Anterior cingulate cortex (tissue), 58 donors: Measurements from ENCODE around the gene RGS13.

ENCODE experiments used
- DNase-seq, 58 donors: peaks; one replicate each; lab custom pipeline; 2025; lab: John Stamatoyannopoulos, UW

Gene RGS13, protein sequence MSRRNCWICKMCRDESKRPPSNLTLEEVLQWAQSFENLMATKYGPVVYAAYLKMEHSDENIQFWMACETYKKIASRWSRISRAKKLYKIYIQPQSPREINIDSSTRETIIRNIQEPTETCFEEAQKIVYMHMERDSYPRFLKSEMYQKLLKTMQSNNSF

DNA sequence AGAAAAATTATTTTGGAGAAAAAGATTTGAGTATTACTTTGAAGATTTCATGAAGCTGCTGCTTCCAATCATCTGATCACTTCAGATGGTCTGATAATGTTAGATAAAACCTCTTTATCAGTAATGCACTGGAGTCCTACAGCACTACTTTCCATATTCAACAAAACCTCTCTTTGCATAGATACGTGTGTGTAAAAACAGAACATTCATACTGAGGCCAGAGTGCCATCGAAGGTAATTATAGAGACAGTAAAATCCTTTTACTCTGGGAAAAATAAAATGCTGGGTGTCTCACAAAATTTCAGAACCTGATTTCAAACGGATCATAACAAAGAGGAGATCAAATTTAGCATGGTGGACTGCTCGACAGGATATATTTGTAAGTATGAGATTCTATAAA is at the start of gene RGS13:
Gene RGS13, plus strand, starts transcription at position 209 of the 400 bp plus-strand sequence. CDS start 8,188 bp downstream, outside the sequence.
- DNase-seq: no peak

DNA sequence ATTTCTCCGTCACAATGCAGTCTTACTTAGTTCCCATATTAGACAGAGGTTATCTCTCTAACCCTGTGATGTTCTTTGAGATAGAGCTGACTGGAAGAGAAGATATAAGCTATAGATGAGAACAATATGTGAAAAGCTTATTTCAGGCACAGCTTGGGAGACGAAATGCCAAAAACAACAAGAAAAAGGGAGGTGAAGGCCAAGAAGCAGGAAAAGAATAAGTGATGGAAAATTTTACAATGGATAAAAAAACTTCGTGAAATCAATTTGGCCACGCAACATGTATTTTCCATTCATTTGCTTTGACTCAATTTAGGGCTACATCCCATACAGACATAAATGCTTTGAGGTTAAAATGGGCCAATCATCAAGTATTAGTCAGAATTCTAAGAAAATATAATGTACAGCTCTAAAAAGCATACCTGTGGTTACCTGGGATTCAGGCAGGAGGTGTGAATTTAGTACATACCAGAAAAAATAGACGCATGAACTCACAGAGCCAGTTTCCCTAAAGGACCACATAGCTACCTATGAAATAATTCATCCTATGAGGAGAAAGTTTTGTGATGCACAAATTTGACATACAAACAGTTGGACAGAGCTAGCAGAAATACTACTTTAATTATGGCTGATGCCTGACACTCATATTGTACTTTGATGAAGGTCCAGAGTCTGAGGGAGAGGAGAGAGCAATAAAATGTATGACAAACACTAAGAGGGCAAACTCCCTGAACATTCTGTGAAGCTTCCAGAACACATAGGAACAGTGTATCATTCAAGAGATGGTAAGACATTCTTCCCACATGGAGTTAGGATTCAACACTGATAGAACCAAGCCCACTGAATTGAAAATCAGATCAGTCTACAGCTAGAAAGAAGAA is 48.3 kb upstream of the RGS13 start:
- DNase-seq: no peak

DNA sequence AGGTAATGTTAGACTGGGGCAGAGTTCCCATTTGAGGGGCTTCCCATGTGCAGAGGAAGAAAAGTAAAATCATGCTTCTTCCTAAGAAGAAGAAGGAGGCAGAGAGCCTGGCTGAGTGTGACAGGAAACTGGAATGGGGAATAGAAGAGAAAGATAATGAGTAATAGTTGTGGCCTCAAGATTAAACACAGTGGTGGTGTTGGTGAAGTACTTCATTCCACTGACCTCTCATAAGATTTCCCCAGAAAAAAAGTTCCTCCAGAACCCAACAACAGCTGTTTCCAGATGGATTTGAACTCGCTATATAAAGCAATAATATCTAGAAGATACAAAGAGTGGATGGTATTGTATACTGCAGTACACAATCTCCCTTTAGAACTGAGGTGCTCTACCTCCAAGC is 47.4 kb upstream of the RGS13 start:
- no peak for DNase-seq

DNA sequence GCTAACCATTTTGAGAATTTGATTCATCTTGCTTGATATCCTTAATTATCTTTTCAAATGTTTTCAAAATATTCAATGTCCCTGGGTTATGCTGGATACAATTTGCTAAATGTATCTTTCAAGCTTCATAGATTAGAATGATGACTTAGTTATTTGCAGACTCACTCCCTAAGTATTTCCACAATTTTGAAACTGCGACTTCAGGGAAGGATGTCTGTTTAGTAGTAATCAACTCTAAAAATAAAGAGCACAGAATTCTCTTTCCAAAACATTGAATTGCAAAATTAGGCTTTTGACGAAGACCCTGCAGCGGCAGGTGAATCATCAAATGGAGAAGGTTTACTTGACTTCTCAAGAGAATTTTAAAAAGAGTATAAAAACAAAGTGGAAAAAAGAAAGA is 46.1 kb upstream of the RGS13 start:
- DNase-seq: no peak

DNA sequence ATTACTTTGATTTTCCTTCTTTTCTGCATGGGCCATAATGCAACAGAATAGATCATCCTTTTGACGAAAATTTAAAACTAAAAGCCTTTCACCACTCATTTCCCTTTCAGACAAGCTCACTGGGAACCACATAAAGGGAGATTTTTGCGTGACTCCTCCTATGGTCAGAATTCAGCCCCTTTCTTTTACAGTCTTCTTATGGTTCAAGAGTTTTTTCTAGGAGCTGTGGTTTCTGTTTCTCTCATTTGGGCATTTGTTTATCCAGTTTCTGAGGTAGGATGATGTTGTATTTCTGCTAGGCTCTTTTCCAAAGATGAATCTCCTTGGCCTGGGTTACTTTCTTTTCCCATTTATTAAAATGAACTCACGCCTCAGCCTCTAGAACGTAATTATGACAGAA is 43.4 kb upstream of the RGS13 start:
- no peak for DNase-seq

DNA sequence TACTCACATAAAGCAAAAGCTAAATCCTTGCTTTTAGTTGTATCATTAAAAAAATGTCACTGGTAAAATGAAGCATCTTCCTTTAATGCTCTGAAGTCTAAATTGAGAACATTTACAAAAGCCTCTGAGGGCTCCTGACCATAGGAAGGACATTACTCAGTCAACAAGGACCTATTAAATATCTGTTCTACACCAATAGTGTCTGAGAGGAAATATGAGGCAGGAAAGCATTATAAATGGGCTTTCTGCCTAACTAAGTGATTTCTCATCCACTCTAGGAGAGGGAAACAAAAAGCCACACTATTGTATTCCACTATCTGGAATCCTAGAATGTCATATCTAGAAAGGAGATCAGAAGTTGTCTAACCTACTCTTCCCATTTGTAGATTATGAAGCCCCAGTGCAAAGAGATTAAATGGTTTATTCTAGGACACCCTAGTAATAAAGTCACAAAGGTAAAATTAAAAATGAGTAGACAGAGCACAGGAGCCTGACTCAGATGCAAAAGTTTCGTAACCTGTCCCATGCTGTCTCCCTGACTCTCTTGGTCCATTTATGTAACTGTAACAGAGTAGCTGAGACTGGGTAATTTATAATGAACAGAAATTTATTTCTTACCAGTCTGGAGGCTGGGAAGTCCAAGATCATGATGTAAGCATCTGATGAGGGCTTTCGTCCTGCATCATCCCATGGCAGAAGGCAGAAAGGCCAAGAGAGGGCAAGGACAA is 42.8 kb upstream of the RGS13 start:
- no peak for DNase-seq

DNA sequence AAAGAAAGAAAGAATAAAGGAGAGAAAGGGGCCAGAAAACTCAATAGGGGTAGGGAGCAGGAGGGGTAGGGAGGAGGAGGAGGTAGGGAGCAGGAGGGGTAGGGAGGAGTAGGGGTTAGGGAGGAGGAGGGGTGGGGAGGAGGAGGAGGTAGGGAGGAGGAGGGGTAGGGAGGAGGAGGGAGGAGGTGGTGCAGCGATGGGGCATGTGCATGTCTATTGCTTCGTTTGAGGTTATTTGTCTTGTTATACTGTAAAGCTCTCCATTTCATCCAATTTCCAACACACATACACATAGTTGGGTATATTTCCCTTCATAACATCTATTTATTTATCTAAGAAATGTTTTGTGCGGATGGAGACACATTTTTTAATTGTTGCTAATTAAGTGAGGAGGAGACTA is 40.6 kb upstream of the RGS13 start:
- DNase-seq: no peak

DNA sequence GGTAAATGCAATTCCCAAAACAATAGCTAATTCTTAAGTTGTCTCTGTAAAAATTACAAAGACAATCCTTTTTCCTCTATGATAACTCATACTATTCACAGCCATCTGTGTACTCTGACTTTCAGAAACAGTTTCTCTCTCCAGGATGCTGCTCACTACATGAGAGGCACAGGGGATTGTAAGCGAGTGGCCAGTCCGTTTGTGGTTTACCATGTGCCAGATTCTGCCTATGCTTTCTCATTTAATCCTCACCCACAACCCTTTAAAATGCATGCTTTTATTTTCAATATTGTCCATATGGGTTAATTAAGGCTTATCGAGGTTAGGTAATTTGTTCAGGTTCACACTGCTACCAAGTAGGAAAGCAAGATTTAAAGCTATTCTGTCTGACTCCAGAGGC is 37.4 kb upstream of the RGS13 start:
- no peak for DNase-seq

DNA sequence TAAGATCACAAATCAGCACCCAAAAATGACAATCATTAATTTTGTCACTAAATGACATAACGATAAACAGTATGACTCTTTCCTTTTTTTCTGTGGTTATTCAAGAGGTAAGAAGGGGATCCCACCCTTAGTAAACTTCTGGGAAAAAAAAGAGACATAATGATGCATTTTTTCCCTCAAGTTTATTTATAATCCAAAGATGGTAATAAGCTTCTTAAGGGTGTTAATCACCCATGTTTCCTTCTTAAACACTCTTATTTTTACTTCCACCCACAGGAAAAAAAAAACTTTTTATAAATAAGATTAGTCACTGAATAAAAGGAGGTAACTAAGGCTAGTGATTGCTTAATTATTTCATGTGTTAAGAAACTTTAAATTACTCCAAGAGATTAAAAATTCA is 35.7 kb upstream of the RGS13 start:
- no peak for DNase-seq

DNA sequence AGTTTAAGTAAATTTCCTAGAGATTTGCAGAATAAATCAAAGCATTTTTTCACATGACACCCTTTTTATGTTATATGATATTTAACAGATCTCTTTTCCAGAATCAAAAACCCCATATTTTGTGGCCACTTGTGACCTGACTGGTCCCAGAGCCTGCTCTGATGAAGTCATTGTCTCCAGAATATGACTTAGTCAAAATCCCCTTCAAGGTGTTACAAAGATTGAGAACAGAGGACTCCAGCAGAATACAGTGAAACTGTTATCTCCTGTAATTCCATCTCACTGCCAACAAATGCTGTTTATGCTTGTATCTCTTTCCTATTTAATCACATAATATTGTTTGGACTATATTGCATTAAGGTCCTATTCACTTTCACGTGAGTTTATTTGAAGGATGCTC is 34.8 kb upstream of the RGS13 start:
- no peak for DNase-seq

DNA sequence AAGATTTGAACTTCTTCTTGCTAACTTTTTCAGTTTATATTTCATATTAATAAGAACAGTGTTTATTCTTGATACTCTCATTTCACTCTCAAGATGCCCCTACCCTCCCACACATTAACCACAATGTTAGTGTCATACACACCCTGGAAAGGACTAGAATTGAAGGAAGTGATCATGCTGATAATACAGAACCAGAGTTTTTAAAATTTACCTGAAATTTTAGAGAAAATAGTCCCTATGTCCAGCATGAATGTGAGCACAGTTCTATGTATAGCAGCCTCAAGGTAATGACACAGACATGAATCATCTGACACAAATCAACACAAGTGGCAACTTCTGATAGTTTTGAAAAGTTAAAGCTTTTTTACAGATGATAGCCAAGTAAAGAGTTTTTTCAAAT is 34.4 kb upstream of the RGS13 start:
- no peak for DNase-seq

DNA sequence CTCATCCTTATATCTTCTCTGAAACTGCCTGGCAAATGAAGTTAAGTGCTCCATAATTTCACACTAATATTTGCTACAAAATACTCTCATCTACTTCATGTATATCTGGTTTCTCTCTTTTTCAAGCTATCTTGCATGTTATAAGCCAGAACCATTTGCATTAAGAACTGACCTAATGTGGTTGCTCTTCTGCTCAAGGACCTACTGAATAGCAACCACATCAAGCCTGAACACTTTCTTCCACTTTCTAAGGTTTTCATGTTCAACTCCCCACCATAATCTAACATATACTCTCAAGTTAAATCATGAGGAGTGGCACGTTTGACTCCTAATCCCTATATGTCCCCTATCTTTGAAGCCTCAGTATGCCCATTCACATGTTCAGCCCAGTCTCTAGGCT is 33.2 kb upstream of the RGS13 start:
- no peak for DNase-seq

DNA sequence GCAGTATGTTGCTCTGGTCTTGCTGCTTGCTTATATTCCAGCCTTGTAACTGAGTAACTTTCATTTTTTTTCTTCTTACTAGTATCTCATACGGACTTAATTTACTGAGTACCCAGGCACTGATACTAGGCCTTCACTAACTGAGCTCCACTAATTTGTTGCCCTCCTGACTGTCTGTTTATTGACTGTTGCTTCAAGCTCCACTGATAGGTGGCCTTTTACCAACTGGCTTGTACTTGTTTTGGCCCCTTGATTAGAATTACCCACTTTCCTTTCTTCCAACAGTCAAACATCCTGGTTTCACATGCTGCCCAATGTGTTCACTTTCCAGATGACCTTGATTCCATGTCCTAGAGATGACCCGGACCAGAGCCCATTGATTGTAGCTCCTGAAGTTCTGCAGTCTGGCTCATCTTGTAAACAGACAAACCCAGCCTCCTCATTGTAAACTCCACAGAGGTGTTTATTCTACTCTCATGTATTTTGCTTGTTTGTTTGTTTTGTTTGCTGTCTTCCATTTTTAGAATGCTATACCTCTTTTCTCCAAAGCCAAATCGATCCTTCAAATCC is 32.6 kb upstream of the RGS13 start:
- no peak for DNase-seq

DNA sequence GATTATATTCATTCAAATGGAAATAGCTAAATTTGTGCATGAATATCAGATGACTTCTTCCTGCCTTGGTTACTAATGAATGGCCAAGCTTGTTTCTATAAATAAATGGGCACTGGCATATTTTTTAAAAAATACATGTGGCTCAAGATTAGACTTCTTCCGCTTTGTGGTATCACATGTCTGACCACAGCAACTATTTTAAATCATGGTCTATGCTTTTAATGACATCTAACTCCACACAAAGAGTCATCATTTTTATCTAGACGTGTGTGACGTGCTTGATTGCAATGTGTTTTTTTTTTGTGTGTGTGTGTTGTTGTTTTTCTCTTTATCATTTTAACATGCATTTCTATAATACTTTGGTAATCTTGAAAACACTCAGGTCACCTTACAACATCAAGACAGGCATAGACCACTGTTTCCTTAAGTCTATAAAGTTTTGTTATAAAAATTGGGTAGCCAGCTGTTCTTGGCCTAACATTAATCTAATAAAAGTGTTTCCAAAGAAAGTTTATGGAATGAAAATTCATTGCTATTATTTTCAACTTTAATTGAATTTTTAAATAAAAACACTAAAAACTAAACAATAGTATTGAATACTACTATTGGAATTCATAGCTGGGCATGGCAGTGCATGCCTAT is 30.8 kb upstream of the RGS13 start:
- DNase-seq: no peak

DNA sequence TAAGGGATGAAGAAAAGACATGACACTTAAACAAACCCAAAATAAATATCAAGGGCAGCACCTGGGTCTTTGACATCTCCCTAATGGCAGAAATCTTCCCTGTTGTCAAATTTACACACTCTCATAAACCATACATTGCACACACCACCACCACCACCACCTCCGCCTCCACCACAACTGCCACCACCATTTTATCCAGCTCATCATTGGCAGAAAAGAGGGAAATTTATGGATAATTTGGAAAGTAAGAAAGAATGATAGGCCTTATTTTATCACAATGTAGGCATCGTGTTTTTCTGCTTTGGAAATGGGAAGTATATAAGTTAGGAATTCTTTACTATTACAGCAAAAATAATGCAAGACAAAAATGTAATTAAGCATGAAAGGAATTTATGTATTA is 27.3 kb upstream of the RGS13 start:
- no peak for DNase-seq

DNA sequence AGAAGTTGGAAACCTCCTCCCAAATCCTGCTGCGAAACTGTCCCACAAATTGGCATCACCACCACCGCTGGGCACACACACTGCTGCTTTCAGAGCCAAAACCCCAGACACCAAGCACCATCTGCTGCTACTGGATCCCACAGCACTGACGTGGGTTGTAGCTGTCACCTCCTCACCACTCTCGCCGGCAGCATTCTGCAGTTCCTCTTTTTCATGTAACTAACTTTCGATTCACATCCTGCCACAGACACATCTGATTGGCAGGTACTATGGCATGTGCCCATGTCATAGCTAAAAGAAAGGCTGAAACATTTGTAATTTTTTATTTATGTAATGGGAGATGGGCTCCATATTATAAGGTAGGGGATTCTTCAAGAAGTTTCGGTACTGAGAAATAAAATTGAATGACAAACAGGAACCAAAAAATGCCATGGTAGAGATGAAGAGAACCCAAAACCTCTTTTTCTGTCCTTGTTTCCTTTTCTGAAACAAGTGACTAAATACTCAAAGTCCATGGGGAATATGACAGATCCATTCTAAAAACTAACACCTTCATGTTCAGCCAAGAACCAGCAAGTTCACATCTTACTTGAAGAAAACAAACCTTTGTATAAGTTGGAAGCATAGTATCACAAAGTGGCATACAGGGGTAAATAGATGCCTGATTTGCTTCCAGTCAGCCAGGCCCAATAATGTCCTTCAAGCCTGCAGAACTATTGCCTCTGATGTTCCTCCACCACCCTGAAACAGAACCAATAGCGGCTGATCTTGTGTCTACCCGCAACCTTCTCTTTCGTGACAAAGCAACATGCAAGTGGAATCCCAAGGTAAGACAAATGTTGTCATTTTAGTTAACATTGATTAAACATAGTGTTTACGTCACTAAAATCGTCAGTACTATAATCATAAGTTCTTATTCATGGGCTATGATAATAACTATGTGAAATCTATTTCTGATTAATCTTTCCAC is 26.6 kb upstream of the RGS13 start:
- peak in 24 of 58 donors; percentile 1 to 49 (median 8) for DNase-seq

DNA sequence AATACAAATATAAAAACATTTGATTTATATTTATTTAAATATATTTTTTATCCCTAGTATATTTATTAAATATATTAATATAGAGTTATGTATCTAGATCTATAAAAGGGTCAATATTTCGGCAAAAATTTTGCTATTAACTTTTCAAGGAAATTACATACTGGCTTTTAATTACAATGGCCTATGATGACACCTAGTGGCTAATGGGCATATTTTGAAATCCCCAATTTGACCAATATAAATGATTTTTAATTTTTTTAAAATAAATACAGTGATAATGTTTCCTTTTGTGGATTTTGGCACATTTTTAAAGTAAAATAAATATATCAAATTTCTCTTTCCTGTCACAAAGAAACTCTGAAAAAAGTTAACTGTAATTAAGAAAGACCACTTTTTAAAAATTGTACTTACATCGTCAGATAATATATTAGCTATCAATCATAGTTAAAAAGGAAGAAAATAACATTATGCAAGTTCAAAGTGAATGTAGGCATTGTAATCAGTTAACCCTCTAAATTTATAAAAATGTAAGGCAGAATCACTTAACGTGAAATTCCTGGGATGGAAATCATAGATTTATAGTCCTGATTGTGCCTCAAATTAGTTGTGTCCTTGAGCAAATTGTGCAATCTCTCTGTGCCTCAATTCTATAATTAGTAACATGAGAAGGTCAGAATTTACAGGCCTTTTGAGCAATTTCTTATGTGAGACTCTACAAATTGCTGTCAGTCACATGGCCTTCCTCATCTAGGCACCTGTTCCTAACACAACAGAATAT is 25.6 kb upstream of the RGS13 start:
- DNase-seq: no peak

DNA sequence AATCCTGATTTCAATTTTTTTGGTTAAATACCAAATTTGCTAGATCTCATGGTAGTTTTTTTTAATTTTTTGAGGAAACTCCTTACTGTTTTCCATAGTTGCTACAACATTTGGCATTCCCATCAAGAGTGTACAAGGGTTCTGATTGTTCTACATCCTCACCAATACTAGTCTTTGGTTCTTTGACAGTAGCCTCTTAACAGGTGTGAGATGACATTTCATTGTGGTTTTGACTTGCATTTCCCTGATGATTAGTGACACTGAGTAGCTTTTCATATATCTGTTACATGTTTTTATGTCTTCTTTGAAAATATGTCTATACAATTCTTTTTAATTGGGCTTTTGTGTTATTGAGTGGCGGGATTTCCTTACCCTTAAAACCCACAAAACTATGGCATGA is 20.9 kb upstream of the RGS13 start:
- no peak for DNase-seq
